Peyer's patch (tissue), 4 donors: ENCODE data around the gene UNC5B.

Experiments
- CTCF ChIP-seq, 6 experiments: fragments of 450-650 bp in 4 of 6; fragments of 200-600 bp in 2 of 6; sonication (generic) in 1 of 6; IDR thresholded peaks; one replicate each; pipeline ENCODE4 v1.5.1; 2017 to 2019; ENCODE audit warnings: antibody characterized with exemption in 6 of 6, mild to moderate bottlenecking in 3 of 6, moderate library complexity in 1 of 6
- POLR2A ChIP-seq, 2 donors: fragments of 450-650 bp; IDR thresholded peaks; one replicate each; pipeline ENCODE4 v1.5.1; 2017; ENCODE audit warnings: antibody characterized with exemption in 2 of 2, mild to moderate bottlenecking in 2 of 2, moderate library complexity in 2 of 2

GRCh38 chr10:71241830-71242621, 29.7 kb downstream of the UNC5B start:
- no peak for TF ChIP-seq CTCF (IDR thresholded peaks at IDR 0.05)
- no peak for TF ChIP-seq POLR2A (IDR thresholded peaks at IDR 0.05)
